Body of pancreas (tissue), 4 donors: Measurements from ENCODE around the gene DPYSL4. TPM values are rescaled to one million over a fixed set of nuclear protein-coding genes. Genes with fewer than 3 reads are reported as not detected.

Experiments used
- ATAC-seq: fragments of 150-250 bp; one replicate; pipeline ENCODE4 v1.9.1; 2016
- DNase-seq, 4 donors: peaks; one replicate each; pipeline ENCODE4 v3.0.0-alpha.2; 2019
- H3K27ac ChIP-seq, 4 donors: fragments of 200-600 bp; sonication (generic); 1 replicate in 3 of 4; 2 replicates in 1 of 4; pipeline versions ENCODE4 v1.5.1 to v1.6.1; 2016 to 2019; ENCODE audit warnings: mild to moderate bottlenecking in 1 of 4, mixed read lengths in 1 of 4, moderate library complexity in 1 of 4
- H3K27me3 ChIP-seq, 2 donors: fragments of 200-600 bp; sonication (generic); one replicate each; pipeline ENCODE4 v1.6.0; 2016; ENCODE audit warnings: mild to moderate bottlenecking in 1 of 2
- H3K36me3 ChIP-seq, 2 donors: fragments of 200-600 bp; sonication (generic); replicated peaks in 1 of 2; 2 replicates each; pipeline ENCODE4 v1.5.1; 2016; ENCODE audit warnings: low read depth in 2 of 2; ENCODE audit not compliant: insufficient read depth in 1 of 2
- H3K4me1 ChIP-seq: fragments of 200-600 bp; sonication (generic); one replicate; pipeline ENCODE4 v1.6.0; 2016
- H3K4me3 ChIP-seq, 2 donors: fragments of 200-600 bp; sonication (generic); 1 replicate in 1 of 2; 2 replicates in 1 of 2; pipeline ENCODE4 v1.5.1; 2016 to 2019
- H3K9me3 ChIP-seq, 3 donors: fragments of 200-600 bp; sonication (generic); 1 replicate in 2 of 3; 2 replicates in 1 of 3; pipeline ENCODE4 v1.5.1; 2016
- CTCF ChIP-seq, 7 experiments: fragments of 450-650 bp in 4 of 7; fragments of 200-600 bp in 3 of 7; sonication (generic) in 3 of 7; IDR thresholded peaks; one replicate each; pipeline ENCODE4 v1.5.1; 2016 to 2019; ENCODE audit warnings: antibody characterized with exemption in 7 of 7
- POLR2A ChIP-seq, 3 donors: fragments of 450-650 bp; IDR thresholded peaks; one replicate each; pipeline ENCODE4 v1.6.1; 2016; ENCODE audit warnings: antibody characterized with exemption in 3 of 3, mild to moderate bottlenecking in 2 of 3
- WGBS, 2 donors: methylation state at CpG; one replicate each; pipeline ENCODE4 v1.1.5; 2017; 5-methylcytosine and 5-hydroxymethylcytosine counted together
- intact Hi-C: fragments of 100-400 bp; cut with DNase I; formaldehyde crosslinking; loops from one replicate; pipeline ENCODE4 v1.15.1; 2023
- total RNA-seq, 2 donors: library from RNA; depleted of rRNA; stranded (reverse); fragments of >200 nt; gene quantifications; one replicate each; pipeline ENCODE4 v1.1.0, GENCODE V29; 2016

Gene DPYSL4
- total RNA-seq, 2 donors from 2014 or later = 0.52 TPM; not detected in 1

GRCh38 chr10:132183046-132183445 lies 3.7 kb upstream of the DPYSL4 start:
- no peaks in the 10 kb centered on the region for H3K9me3 ChIP-seq
- H3K27ac ChIP-seq = no peak overlapping the region
- 22 to 28% methylated on average over 8 of the region's 8 CpGs for WGBS, 2 donors
- DNase-seq (peak; percentile 45 to 72 (median 55)), ATAC-seq (no peak)
- no peak overlapping the region for H3K4me3 ChIP-seq
- TF ChIP-seq POLR2A (IDR thresholded peaks at IDR 0.05) = no peak
- TF ChIP-seq CTCF (IDR thresholded peaks at IDR 0.05) = no peak
- no peaks in the 10 kb centered on the region for H3K36me3 ChIP-seq
- peaks cover 0 to 28% of the 10 kb centered on the region in 2 donors for H3K27me3 ChIP-seq
- intact Hi-C loops = no loop called here
- peaks cover 23% of the 10 kb centered on the region for H3K4me1 ChIP-seq

GRCh38 chr10:132184816-132185593 lies 1.7 kb upstream of the DPYSL4 start:
- Histone ChIP-seq H3K27ac (no peak overlapping the region), H3K27me3 (peaks cover 0 to 28% of the 10 kb centered on the region in 2 donors), H3K4me1 (peaks cover 23% of the 10 kb centered on the region), H3K4me3 (no peak overlapping the region), H3K9me3 (no peaks in the 10 kb centered on the region), H3K36me3 (no peaks in the 10 kb centered on the region)
- DNase-seq (no peak), ATAC-seq (no peak)
- intact Hi-C loops = no loop called here
- TF ChIP-seq POLR2A (IDR thresholded peaks at IDR 0.05) (no peak), CTCF (IDR thresholded peaks at IDR 0.05) (no peak)
- WGBS, 2 donors = 38 to 47% methylated on average over 22 to 35 of the region's 35 CpGs

GRCh38 chr10:132185601-132186487 lies 904 bp upstream of the DPYSL4 start:
- Histone ChIP-seq H3K4me3 (peak overlapping the region in 1 of 2 donors; percentile 12), H3K4me1 (peaks cover 23% of the 10 kb centered on the region), H3K27ac (no peak overlapping the region), H3K27me3 (peaks cover 0 to 28% of the 10 kb centered on the region in 2 donors), H3K9me3 (no peaks in the 10 kb centered on the region), H3K36me3 (no peaks in the 10 kb centered on the region)
- DNase-seq = peak; percentile 44 to 69 (median 62)
- TF ChIP-seq POLR2A (IDR thresholded peaks at IDR 0.05) (no peak), CTCF (IDR thresholded peaks at IDR 0.05) (no peak)
- 4 to 10% methylated on average over 4 to 82 of the region's 99 CpGs for WGBS, 2 donors
- intact Hi-C loops = no loop called here
- ATAC-seq = peak; percentile 82

GRCh38 chr10:132187430-132188138 lies 836 bp downstream of the DPYSL4 start:
- ATAC-seq (no peak), DNase-seq (no peak)
- Histone ChIP-seq H3K27ac (no peak overlapping the region), H3K27me3 (peaks cover 0 to 28% of the 10 kb centered on the region in 2 donors), H3K4me3 (no peak overlapping the region), H3K4me1 (peaks cover 23% of the 10 kb centered on the region), H3K36me3 (no peaks in the 10 kb centered on the region), H3K9me3 (no peaks in the 10 kb centered on the region)
- intact Hi-C loops = no loop called here
- no peak for TF ChIP-seq CTCF (IDR thresholded peaks at IDR 0.05)
- TF ChIP-seq POLR2A (IDR thresholded peaks at IDR 0.05) = no peak
- 4% methylated on average over 52 of the region's 58 CpGs; no CpG with 5 or more reads in 1 of the 2 donors for WGBS, 2 donors
